Panc1 (cell line): ENCODE measurements around the gene SPATA3. TPM values are rescaled to one million over a fixed set of nuclear protein-coding genes. Genes with fewer than 3 reads are reported as not detected.

Experiments
- total RNA-seq: library from RNA; stranded (reverse); gene quantifications from one replicate; pipeline ENCODE4 v1.2.1, GENCODE V29; 2021; ENCODE audit not compliant: unreplicated experiment

Gene SPATA3
- total RNA-seq, 1 experiment from 2014 or later = not detected

Other genes with a start within 250 kb of the SPATA3 start
- gene ITM2C, start 131.2 kb upstream of the SPATA3 start, total RNA-seq = 114 TPM
- 0.08 TPM for gene GPR55, start 70.9 kb upstream of the SPATA3 start, total RNA-seq
- gene C2orf72, start 41.4 kb downstream of the SPATA3 start, total RNA-seq = 3.2 TPM
- 146 TPM for gene PSMD1, start 60.7 kb downstream of the SPATA3 start, total RNA-seq
- not detected for gene HTR2B, start 128.9 kb downstream of the SPATA3 start, total RNA-seq
- 42.7 TPM for gene ARMC9, start 202.5 kb downstream of the SPATA3 start, total RNA-seq